ENCODE results near the gene RXRA.

The RXRA gene

DNA sequence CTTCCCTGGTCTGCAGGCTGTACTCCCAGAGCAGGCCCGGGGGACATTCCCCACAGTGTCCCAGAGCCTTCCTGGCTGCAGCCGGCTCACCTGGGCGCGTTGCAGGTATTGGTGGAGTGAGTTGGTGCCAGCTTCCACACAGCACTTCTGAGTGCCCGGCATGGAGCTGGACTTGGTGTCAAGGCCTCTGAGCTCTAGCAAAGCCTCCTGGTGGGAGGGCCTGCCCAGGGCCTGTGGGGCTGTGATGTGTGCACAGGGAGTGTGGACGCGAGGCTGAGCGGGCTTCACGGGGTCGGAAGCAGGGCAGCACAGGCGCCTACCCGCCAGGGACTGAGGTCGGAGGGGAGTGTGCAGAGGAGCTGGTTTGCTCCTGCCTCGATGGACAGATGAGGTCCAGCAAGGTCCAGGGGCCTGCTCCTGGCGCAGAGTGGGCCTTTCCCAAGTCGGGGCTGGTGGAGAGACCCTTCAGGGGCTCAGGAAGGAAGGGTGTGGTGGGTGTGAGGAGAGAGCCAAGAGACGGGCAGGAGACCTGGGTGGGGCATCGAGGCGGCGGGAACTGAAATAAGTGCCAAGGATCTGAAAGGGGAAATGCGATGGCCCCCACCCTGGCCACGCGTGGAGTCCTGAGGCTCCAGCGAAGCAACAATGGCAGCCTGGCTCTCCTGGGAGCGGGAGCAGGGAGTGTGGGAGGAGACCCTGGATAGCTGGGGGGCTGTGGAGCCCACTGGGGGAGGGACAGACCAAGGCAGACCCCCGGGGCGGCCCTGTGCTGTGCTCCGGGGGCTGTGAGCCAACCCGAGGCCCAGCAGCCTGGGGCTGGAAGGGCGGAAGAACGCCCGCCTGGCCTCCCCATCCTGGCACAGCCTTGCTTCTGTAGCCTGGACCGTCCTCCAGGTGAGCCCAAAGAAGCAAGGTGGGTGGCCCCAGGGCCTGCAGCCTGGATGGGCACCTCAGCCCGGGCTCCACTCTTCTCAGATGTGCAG lies 78.4 kb downstream of the RXRA start:
- no peak for DNase-seq

DNA sequence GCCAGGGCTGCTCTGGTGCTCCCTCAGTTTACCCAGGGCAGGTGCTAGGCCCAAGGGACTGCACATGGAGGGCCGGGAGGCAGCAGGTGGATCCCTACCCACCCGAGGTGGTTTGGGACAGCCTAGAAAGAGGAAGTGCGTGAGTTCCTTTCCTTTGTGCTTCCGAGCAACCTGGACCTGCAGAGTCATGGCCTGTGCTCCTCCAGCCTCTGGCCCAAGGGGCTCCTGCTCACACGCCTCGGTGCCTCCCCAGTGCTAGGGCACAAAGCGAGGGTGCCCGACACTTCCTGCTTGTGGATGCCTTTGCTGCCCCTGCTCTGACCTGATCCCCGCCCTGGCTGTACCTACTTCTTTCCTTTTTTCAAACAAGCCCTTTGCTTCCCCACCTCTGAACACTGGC lies 79.3 kb downstream of the RXRA start:
- no peak for DNase-seq

DNA sequence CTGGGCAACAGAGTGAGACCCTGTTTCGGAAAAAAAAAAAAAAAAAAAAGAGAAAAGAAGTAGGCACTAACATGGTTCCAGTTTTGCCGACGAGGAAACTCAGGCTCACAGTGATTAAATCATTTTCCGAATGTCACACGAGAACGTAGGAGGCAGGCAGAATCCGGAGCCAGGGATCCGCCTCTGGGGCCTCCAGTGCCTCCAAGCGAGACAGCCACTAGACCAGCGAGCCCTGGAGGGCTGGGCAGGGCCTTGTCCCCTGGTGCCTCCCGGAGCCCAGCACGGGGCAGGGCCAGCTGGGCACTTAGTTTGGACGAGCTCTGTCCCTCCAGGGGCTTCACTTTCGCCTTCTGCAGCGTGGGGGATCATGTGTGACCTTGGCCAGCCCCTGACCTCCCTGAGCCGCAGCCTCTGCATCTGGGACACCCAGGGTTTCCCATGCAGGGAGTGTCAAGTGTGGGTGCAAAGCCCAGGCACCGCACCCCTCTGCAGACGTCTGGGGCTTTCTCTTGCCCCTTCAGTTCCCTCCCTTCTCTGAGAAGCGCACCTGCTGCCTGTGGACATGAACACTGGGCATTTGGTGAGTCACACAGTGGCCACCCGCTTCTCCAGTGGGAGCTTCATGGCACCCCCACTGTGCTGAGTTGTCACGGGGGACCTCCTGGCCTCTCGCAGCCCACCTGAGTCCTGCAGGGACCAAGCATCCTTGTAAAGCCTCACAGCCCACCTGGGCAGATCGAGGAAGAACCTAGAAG lies 80.3 kb downstream of the RXRA start:
- DNase-seq = no peak

DNA sequence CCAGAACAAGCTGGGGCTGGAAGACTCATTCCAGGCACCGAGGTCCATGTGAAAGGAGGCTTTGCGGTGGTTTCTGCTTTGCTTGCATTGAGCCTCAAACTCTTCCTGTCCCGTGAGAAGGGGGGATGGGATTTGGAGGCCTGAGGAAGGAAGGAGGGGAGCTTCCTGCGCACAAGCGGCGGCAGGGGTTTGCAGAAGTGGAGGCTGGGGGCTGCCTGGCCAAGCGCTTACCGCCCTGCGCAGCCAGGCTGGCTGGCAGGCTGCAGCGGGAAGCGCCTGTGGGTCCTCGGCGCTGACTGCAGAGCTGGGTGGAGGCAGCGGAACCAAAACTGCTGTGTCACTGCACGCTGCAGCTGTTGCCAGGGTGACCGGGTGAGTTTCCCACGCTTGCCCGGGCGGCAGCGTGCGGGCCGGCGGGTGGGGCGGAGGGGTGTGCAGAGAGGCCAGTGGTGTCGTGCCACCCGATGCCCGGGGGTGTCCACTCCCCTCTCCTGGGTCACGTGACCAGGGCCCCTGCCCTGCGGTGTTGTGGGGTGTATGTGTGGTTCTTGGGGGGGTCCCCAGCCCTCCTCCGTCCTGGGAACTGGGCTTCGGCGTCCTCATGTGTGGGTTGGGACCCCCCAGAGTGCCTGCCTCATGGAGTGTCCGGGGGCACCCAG lies 81.0 kb downstream of the RXRA start:
- DNase-seq = peak; percentile 83

DNA sequence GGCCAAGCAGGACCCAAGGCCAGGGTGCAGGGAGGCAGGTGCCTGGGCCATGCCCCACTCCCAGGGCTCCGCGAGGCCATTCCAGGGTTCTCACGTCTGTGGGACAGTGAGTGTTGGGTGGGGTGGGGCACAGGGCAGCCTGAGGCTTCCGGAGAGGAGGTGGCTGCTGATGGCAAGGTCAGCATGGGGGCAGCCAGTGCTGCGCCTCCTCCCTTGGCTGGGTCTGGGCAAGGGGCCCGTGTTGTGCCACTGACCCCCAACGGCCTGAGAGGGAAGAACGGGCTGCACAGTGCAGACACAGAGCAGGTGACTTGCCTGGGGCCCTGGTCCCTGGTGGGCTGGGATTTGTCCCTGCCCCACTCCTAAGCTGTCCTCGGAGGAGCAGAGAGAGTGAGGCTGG lies 82.1 kb downstream of the RXRA start:
- no peak for DNase-seq

DNA sequence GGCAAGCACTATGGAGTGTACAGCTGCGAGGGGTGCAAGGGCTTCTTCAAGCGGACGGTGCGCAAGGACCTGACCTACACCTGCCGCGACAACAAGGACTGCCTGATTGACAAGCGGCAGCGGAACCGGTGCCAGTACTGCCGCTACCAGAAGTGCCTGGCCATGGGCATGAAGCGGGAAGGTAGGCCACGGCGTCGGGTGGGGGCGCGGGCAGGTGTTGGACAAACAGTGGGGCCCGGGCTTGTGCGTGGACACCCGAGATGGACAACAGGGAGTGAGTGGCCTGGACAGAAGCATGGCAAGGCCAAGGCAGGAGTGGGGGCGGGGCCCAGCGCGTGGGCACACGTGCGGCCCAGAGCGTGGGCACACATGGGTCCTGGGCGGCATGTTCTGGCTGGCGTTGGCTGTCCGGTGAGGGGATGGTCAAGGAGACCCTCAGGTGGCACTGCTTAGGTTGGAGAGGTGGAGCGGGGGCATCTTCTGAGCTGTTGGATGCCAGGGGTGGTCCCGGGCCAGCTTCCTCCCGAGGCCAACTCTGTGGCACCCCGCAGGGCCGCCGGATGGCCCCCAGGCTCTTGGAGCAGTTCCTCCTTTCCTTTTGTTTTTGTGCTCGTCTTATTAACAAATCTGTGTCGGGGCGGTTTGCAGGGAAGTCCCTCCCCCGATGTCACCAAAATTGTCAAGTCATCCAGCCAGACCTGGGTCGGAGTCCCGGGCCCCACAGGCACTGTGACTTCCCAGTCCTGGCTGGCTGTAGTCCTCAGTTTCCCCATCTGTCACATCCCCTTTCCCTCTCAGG lies 82.9 kb downstream of the RXRA start:
- no peak for DNase-seq

DNA sequence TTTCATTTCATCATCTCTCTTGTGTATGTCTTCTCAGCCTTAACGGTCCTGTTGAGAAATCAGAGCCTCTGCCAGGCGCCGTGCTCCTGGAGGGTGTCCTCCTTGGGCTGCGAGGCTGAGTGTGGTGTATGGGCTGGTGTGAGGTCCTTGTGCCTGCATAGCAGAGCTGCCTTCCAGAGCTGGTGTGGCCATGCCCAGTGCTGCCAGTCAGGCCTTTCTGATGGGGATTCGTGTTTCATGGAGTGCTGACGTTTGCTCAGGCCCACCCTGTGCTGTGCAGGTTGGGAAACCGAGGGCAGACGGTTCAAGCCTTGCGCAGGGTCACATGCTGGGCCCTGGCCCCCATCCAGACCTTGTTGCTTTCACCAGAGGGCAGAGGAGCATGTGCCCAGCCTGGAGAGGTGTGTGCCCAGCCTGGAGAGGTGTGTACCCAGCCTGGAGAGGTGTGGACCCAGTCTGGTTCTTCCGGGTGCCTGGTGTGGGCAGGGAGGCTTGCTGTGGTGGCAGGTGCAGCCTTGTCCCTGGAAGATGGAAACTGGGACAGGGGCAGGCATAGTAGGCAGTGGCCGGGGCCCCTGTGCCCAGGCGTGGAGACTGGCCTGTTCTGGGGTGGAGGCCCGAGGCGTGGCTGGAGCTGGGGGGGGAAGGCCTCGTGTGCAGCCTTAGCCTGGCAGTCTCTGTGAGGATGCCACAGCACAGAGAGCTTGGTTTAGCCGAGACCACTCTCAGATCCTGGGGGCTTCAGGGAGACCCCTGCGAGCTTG lies 84.0 kb downstream of the RXRA start:
- no peak for DNase-seq

DNA sequence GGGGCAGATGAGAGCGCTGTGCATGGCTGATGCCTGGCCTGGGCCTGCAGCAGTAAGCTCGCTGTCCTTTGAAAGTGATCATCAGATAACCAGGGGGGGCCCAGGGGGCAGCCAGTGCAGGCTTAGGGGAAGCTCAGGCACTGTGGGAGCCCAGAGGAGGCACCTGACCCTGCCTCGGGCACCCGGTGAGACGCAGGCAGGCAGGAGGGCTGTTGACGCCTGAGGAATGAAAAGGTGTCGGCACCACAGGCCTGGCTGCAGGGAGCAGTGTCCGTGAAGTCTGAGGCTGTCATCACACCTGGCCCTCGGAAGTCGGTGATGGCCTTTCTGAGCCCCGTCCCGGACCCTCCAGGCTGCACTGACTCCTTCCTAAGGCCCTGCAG lies 84.6 kb downstream of the RXRA start:
- no peak for DNase-seq

DNA sequence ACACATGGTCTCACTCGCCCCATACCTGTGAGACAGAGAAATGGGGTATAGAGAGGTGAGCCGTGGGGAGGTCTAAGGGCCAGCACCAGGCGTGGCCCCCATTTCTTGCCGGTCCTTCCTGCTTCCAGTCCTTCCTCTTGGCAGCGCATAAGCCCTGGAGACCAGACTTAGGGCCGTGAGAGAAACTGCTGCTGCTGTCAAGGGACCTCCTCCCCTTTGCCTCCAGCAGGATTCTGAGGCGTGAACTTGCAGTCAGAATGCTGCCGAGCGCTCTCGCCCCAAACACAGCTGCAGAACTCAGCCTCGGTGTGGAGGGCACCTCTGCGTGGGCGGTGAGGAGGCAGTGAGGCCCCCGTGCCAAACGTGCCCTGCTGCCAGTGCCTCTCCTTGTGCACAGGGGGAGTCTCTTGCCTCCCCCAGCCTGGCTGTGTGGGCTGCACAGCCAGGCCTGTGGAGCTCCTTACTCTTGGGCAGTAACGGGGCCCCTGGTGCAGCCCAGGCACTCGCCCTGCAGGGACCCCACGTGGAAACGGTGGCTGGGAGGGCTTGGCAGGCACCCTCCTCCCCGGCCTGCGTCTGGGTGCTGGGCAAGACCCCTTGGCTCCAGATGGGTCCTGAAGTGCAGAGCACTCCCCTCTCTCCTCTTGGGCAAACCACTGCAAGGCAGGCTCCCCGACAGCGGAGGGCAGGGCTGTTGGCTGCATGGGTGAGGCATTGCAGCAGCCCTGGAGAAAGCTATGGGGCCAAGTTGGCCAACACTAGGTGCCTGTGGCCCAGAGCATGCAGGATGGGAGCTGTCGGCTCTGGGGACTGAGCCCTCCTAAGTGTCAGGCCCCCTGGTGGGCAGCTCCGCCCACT lies 85.4 kb downstream of the RXRA start:
- DNase-seq = no peak

DNA sequence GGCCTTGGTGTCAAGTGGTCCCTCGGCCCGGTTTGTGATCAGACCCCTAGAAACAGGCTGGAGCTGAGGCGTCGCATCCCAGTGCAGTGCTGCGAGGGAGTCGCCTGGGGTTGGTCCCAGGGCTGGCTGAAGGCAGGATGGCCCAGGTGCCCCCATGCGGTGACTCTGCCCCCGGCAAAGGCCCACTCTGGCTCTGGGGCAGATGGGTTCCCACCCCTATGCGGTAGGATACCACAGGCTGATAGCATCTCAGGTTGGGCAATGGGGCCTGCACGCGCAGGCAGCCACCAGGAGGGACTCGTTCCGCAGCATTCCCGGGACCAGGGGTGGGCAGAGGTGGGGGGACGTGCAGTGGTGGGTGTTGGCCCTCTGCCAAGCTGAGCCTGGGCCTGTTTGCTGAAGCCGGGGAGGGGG lies 86.0 kb downstream of the RXRA start:
- no peak for DNase-seq

DNA sequence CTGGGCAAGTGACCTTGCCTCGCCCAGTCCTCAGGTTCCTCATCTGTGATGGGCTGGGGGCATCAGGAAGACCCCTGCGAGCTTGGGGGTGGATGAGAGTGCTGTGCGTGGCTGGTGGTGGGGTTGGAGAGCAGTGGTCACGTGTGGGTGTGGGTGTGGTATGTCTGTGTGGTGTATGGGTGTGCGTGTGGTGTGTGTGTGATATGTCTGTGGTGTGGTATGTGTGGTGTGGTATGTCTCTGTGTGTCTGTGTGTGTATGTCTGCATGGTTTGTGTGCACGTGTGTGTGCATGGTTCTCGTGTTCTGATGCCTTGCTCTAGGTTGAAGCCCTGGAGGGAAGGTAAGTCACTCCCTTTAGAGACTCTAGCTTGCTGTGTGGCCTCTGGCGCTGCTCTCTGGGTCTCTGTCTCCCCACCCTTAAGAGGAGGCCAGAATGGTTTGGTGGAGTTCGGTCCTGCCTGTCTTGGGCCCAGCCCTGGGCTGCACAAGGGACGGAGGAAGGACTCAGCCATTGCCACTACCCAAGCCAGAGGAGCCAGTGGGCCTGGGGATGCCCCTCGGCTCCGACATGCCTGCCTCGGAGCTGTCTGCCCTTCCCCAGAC lies 87.0 kb downstream of the RXRA start:
- DNase-seq = no peak

DNA sequence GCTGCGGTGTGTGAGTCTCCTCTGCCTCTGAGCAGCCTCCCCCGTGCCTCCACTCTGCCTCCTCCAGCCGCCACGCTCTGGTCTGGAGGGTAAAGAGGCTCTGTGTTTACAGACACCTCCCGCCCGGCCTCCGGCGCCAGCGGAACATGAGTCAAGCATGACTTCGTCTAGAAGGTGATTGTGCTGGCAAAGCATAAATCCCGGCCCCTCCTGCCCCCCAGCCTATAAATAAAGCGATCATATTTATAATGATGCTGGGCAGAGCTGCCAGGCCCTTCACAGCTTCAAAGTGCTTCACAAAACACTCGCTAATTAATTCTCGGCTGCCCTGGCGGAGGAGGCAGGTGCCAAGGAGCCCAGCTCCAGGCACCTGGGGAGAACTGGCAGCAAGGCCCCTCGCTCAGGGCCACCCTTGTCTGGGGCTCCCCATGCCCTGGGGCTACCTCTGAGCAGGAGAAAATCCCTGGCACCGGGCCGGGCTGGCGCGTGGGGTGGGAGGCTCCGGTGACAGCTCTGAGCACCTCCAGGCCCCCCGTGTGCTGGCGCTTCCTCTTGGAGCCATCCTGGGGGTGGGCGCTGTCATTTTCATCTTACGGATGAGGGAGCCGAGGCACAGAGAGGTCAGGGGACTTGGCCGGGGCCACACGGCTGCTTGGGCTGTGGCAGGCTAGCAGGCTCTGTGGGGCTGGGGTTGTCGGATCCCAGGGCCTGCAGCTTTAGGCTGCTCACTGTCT lies 87.8 kb downstream of the RXRA start:
- DNase-seq = no peak

DNA sequence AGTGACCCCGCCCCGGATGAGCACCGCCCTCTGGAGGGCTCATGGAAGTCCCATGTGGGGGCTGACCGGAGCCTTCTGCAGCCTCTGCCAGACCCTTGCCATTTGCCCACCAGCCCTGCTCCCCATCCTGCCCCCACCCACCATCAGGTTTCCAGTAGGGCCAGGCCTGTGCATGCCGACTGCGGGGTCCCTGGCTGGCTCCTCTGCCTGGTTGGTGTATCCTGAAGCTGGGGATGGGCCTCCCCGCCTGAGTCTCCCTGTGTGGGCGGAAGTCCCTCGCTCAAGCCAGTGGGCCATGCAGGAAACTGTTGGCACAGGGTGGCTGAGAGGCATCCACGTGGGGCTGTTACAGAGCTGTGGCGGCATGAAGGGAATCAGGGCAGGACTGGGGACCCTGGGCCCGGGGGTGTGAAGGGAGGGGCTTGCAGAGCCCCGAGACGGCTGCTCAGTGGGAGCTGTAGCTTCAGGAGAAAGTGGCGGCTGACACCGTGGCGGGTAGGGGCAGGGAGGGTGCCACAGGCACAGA lies 88.7 kb downstream of the RXRA start:
- DNase-seq = no peak

DNA sequence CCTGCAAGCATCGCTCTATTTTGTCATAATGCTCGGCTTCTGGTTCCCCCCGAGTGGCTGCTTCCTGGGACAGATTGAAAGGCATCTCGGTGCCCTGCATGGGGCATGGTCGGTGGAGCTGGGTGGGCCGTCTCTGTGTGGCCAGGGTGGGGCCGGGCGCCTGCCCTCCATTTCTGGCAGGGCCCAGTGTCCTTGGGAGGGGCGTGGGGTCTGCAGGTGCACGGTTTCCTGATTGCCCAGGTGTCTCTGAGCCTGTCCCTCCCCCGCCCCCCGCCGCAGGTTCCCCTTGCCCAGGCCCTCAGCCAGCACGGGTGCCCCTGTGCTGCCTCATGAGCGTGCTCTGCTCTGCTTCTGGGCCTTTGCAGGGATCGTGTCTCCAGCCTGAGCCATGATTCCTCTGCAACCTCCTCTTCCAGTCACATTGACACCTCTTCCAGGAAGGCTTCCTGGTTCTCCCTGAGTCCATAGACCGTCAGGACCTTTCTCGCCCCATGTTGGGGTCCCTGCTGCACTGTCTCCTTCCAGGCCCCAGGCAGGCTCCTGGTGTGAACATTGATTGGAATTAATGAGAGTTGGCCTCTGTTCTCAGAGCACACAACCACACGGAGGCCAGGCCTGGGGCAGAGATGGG lies 90.2 kb downstream of the RXRA start:
- no peak for DNase-seq

DNA sequence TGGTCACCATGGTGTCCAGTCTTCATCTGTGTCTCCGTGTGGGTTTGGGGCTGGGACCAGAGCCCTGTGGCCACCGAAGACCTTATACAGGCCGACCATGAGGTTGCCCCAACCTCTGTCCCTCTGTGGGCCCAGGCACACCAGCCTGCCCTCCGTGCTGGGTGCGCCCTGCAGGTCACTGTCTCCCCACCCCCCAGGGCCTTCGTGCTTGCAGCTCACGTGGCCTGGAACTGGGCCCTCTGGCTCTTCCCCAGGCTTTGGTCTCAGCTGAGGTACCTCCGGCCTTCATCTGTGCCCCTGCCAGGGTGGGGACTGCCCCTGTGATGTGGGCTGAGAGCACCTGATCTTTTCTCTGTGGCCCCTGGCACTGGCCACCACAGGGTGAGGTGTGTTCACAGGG lies 92.1 kb downstream of the RXRA start:
- DNase-seq = no peak

DNA sequence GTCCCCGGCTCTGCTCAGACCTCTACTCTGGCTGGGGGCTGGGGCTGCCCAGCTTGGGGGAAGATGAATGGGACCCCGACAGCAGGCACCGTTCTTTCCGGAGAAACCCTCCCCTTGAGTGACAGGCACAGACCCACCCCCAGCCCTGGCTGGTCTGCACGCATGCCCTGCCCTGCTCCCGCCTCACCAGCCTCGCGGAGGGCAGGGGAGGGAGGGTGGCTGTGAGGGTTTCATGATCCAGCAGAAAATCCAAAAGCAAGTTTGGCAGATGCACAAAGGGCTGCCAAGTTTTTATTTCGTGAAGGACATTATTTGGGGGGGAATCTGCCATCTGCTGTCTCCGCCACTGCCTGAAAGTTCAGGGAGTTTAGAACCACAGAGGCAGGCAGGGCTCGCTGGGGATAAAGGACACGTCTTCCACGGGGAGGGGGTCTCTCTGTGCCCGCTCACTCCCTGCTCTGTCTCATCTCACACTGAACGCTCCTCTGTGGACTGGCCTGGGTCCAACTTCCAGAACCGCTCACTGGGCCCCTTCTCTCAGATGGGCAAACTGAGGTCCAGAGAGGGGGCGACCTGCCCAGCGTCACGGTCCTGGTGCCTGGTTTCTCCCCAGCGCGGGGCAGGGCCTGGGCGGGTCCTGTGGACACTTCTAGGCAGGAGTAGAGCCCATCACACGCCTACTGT lies 92.9 kb downstream of the RXRA start:
- no peak for DNase-seq

DNA sequence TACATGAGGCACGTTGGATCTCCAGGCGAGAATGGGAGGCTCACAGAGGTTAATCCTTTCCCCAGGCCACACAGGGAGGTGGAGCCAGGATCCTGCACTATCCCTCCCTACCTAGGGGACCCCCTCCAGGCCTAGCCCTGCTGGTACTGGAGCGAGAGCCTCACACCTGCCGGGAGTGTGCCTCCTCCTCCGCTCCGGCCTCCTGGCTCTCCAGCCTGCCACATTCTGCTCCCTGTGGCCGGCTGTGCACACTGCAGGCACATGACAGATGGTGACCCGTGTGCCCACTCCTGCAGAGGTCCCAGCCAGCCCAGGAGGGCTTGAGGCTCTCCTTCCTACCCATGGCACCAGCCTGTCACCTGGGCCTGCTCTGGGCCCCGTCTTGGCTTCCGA lies 93.4 kb downstream of the RXRA start:
- no peak for DNase-seq

DNA sequence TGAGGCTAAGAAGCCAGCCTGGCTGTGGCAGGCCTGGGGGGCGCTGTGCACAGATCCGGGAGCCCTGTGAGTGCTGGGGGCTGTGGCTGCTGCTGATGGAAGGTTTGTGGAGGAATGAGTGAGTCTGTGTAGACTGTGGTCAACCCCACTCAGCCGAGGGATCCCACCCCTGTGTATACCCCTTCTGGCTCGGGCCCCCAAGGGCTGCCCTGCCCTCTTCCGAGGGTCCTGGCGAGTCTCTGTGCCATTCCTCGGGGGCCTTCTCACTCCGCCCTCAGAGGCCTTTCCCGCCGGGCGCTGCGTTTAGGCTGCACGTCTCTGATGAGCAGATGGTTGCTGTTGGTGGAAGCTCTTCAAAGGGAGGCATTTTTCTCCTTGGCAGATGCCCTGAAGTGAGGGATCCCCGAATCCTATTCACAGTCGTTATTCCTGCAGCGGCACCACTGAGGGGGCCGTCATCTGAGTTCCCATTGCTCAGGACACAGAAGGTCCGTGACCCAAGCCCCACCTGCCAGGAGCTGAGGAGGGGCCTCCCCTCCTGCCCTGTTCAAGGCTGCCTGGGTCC lies 94.1 kb downstream of the RXRA start:
- DNase-seq = no peak

All from activated naive CD4-positive, alpha-beta T cell treated with Interleukin-2 at 50 U/mL for 16 hours (primary cell).